ENCODE results near the gene TCF3. TPM values are rescaled to one million over a fixed set of nuclear protein-coding genes. Genes with fewer than 3 reads are reported as not detected.

TCF3 gene
- total RNA-seq, 1 donor from 2014 or later: 123 TPM

- Histone ChIP-seq H3K27me3 (ENCODE audit: control insufficient read depth, insufficient read depth, low read length) (no peaks in the 10 kb centered on the region), H3K36me3 (ENCODE audit: control insufficient read depth, insufficient read depth, low read length) (peaks cover 3% of the 10 kb centered on the region), H3K4me3 (ENCODE audit: low read depth, low read length) (no peak overlapping the region)
- DNase-seq (ENCODE audit: low read depth): no peak
- no peak for TF ChIP-seq CTCF (IDR thresholded peaks at IDR 0.05; ENCODE audit: insufficient read depth, low read length, poor library complexity, severe bottlenecking)
Observed at GRCh38 chr19:1609103-1609396, 43.4 kb downstream of the TCF3 start.

- no peak for TF ChIP-seq CTCF (IDR thresholded peaks at IDR 0.05; ENCODE audit: insufficient read depth, low read length, poor library complexity, severe bottlenecking)
- H3K27me3 ChIP-seq (ENCODE audit: control insufficient read depth, insufficient read depth, low read length): no peaks in the 10 kb centered on the region
- no peak for DNase-seq (ENCODE audit: low read depth)
- H3K4me3 ChIP-seq (ENCODE audit: low read depth, low read length): no peak overlapping the region
- peaks cover 3% of the 10 kb centered on the region for H3K36me3 ChIP-seq (ENCODE audit: control insufficient read depth, insufficient read depth, low read length)
Observed at GRCh38 chr19:1608359-1609102, 43.9 kb downstream of the TCF3 start.

GRCh38 chr19:1606138-1606651, 46.2 kb downstream of the TCF3 start:
- Histone ChIP-seq H3K27me3 (ENCODE audit: control insufficient read depth, insufficient read depth, low read length) (no peaks in the 10 kb centered on the region), H3K4me3 (ENCODE audit: low read depth, low read length) (peak overlapping the region; percentile 38), H3K36me3 (ENCODE audit: control insufficient read depth, insufficient read depth, low read length) (peaks cover 3% of the 10 kb centered on the region)
- no peak for TF ChIP-seq CTCF (IDR thresholded peaks at IDR 0.05; ENCODE audit: insufficient read depth, low read length, poor library complexity, severe bottlenecking)
- no peak for DNase-seq (ENCODE audit: low read depth)

GRCh38 chr19:1605236-1606137, 46.9 kb downstream of the TCF3 start, which contains the start of gene UQCR11:
Gene UQCR11 (minus strand): TSS chr19:1605462. CDS start chr19:1605409, 53 bp downstream.
- DNase-seq (ENCODE audit: low read depth): peak; percentile 76
- TF ChIP-seq CTCF (IDR thresholded peaks at IDR 0.05; ENCODE audit: insufficient read depth, low read length, poor library complexity, severe bottlenecking): peak; percentile 57
- Histone ChIP-seq H3K27me3 (ENCODE audit: control insufficient read depth, insufficient read depth, low read length) (no peaks in the 10 kb centered on the region), H3K36me3 (ENCODE audit: control insufficient read depth, insufficient read depth, low read length) (peaks cover 3% of the 10 kb centered on the region), H3K4me3 (ENCODE audit: low read depth, low read length) (peak within 1 kb of the TSS; percentile 97)

GRCh38 chr19:1602091-1602707, 50.2 kb downstream of the TCF3 start:
- Histone ChIP-seq H3K36me3 (ENCODE audit: control insufficient read depth, insufficient read depth, low read length) (peaks cover 1% of the 10 kb centered on the region), H3K4me3 (ENCODE audit: low read depth, low read length) (no peak overlapping the region), H3K27me3 (ENCODE audit: control insufficient read depth, insufficient read depth, low read length) (no peaks in the 10 kb centered on the region)
- no peak for TF ChIP-seq CTCF (IDR thresholded peaks at IDR 0.05; ENCODE audit: insufficient read depth, low read length, poor library complexity, severe bottlenecking)
- DNase-seq (ENCODE audit: low read depth): no peak
